COR-L47 (cell line): ENCODE results near the gene PLPPR5.

Experiments used
- DNase-seq: peaks from one replicate; lab custom pipeline; 2025; lab: John Stamatoyannopoulos, UW

Gene PLPPR5

GRCh38 chr1:98842241-98842640 lies 162.4 kb downstream of the PLPPR5 start:
- DNase-seq: no peak
